Left cardiac atrium (tissue), 4 donors: ENCODE measurements around the gene C19orf53. TPM values are rescaled to one million over a fixed set of nuclear protein-coding genes. Genes with fewer than 3 reads are reported as not detected.
"Not testable (repeated sequence)": the region's sequence is repeated elsewhere in the genome, so short reads cannot be mapped to it uniquely, and the experiment has no call there.

ENCODE experiments used
- ATAC-seq, 2 donors: fragments of 200-7000 bp; cut with Tn5 transposase; one replicate each; pipeline ENCODE4 v1.9.1; 2020; ENCODE audit warnings: mild to moderate bottlenecking in 2 of 2, moderate library complexity in 2 of 2
- DNase-seq: peaks from one replicate; pipeline ENCODE4 v3.0.0-alpha.2; 2020
- intact Hi-C, 2 donors: fragments of 100-400 bp; cut with DNase I; formaldehyde crosslinking; loops; one replicate each; pipeline versions ENCODE4 v1.14.1 to v1.15.1; 2022 to 2023
- long read RNA-seq: library from polyadenylated mRNA; unstranded; transcript quantifications from one replicate; pipeline ENCODE4 v2.0.0, GENCODE V29; 2021
- total RNA-seq, 2 donors: library from RNA; stranded (reverse); fragmentation: NEBNext Ultra II Directional; extraction: Animal tissue kit (Norgen Biotek cat#: 25700); gene quantifications; one replicate each; pipeline ENCODE4 v1.2.1, GENCODE V29; 2021
- donor health status: DM: no; HTN: yes; CAD: no.
- donor health status: DM: no; HTN: yes; CAD: no; lungs with severe emphysema.
- donor health status: DM: yes; HTN: yes; CAD: no.
- donor health status: Dilated cardiomyopathy.

The C19orf53 gene
- total RNA-seq, result 10 to 100 TPM; 82.6 to 83.2 TPM
- long read RNA-seq, transcript C19orf53-202 (3 exons, 873 nt), result major isoform, 7 of 8 reads
- long read RNA-seq, partial matches to known transcripts, result 0 of 8 reads
- long read RNA-seq, other reads (novel, unspliced or antisense), result 1 of 8 reads

DNA sequence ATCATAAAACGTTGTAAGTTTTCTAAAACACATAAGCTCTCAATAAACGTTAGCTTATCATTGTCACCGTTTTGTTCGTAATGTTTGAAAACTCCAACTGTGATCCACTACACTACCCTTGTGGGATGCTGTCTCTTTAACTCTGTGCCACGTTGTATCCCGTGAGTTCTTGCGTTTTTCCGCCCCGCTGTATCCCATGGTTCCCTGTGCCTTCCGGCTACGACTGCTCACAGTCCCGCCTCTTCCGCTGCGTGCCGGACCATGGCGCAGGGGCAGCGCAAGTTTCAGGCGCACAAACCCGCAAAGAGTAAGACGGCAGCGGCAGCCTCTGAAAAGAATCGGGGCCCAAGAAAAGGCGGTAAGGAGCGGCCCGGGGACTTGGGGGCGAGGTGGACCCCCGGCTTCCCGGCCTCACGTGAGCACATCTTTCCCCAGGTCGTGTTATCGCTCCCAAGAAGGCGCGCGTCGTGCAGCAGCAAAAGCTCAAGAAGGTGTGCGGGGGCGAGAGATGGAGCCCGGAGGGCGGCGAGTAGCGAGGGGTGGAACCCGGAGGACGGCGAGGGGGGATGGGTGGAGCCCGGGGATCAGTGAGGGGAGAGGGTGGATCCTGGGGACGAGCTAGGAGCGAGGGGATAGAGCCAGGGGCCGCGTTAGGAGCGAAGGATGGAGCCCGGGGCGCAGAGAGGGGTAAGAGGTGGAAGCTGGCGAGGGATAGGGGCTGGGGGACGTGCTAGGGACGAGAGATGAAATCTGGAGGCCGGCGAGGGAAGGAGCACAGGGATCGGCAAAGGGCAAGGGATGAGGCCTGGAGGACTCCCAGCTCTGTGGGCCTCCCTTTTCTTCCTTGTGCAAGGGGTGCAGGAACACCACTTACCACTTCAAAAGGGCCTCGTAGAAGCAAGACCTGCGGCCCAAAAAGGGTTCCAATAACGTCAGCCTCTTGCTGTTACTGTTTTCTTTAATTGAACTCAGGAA, at the start of gene C19orf53:
Gene C19orf53, plus strand, starts transcription at position 240 of the 975 bp plus-strand sequence. Its CDS starts 22 bp downstream, at position 262.
- ATAC-seq, result peak; percentile 99 to 100
- intact Hi-C loops, result no loop called here
- DNase-seq, result peak; percentile 91

DNA sequence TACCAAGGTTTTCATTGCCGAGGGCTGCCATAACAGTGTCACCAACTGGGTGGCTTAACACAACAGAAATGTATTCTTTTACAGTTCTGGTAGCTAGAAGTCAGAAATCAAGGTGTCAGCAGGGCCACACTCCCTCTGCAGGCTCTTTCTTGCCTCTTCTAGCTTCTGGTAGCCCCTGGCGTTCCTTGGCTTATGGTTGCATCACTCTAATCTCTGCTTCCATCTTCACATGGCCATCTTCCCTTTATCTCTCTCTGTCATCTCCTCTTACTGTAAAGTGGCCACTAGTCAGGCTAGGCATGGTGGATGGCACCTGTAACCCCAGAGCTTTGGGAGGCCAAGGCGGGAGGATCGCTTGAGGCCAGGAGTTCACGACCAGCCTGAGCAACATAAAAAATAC, 47.9 kb upstream of the C19orf53 start:
- intact Hi-C loops, result loop anchor here in 1 of 2 donors (10.0 kb wide), 1 partner anchor 452 kb away; no protein-coding TSS in a partner anchor
- no peak for ATAC-seq
- DNase-seq, result no peak

DNA sequence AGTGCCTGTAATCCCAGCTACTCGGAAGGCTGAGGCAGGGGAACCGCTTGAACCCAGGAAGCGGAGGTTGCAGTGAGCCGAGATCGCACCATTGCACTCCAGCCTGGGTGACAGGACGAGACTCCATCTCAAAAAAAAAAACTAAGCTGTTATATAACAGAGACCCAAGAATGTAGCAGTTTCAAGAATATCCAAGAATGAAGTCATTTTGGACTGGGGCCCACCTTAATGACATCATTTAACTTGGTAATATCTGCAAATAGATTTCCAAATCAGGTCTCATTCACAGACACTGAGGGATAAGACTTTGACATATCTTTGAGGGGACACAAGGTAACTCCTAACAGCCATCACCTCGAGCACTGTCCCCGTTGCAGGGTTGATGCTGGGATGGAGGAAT, 46.5 kb upstream of the C19orf53 start:
- intact Hi-C loops, result loop anchor here in 1 of 2 donors (10.0 kb wide), 1 partner anchor 453 kb away; no protein-coding TSS in a partner anchor
- DNase-seq (no peak), ATAC-seq (no peak)

- ATAC-seq (no peak), DNase-seq (no peak)
- intact Hi-C loops, result loop anchor here in 1 of 2 donors (10.0 kb wide), 1 partner anchor 455 kb away; no protein-coding TSS in a partner anchor
These were observed 44.4 kb upstream of the C19orf53 start for GRCh38 chr19:13729859-13730258.

DNA sequence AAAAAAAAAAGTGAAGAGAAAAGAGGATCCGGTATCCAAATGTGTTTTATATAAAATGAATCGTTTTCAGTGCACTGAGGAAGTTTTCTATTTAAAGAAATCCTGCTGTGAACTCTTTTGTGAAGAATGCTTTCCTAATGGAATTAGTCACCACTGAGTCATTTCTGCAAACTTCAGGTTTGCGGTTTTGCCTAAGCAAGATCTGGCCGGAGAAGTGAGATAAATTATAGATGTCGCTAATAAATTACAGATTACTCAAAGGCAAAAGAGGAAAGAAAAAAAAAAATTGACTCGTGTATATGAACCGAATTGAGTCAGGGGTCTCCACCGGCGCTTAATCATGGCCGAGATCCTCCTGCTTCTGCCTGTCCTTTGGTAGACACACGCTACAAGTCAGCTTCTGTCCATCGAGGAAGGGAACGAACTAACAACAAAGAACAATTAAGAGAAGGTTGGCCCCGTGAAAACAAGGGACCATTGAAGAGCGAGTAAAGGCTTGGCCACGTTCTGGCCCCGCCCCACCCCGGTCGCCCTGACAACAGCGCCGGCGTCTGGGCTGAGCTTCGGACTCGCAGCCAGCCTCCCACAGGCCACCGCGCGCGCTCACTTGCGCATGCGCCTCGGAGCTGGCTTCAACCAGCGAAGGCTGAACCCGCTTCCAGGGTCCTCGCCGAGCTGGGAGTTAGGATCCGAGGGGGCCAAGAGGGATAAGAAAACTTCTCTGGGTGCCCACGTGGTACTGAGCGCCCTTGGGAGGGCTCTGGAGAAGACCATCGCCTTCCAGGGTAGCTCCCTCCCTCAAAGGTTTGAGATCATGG, 42.9 kb upstream of the C19orf53 start:
- intact Hi-C loops, result no loop called here
- DNase-seq (peak; percentile 97), ATAC-seq (peak; percentile 99 to 100)

DNA sequence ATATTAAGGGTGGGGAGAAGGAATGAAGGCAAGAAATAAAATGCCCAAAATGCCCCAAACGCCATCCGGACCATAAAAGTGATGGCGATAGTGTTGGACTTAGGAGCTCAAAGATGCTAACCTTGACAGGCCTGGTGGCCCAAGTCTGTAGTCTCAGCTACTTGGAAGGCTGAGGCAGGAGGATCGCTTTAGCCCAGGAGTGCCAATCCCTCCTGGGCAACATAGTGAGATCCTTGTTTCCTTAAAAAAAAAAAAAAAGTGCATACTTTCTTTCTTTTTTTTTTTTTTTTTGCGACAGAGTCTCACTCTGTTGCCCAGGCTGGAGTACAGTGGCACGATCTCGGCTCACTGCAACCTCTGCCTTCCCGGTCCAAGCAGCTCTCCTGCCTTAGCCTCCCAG, 41.9 kb upstream of the C19orf53 start:
- ATAC-seq (no peak), DNase-seq (no peak)
- intact Hi-C loops, result no loop called here

GRCh38 chr19:13734751-13735150, 39.5 kb upstream of the C19orf53 start:
- DNase-seq (no peak), ATAC-seq (no peak)
- intact Hi-C loops, result no loop called here

DNA sequence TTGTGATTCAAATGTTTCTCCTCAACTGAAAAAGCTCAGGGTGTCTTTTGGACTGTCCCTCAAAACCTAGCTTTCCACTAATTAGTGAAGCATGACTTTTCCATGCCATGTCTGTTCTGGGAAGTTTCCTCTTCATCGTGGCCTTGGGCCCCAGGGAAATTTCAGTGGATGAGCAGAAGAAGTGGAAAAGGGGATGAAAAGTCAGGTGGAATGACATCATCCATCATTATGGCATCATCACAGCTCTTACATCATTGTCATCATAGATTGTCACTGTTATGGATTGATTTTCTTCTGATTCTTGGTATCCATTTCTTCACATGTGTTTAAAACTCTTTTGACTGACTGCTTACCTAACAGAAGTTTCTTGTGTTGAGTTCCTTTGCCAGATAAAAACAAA, 36.2 kb upstream of the C19orf53 start:
- no peak for DNase-seq
- no peak for ATAC-seq
- intact Hi-C loops, result no loop called here

GRCh38 chr19:13741893-13742292, 32.4 kb upstream of the C19orf53 start:
- DNase-seq (no peak), ATAC-seq (no peak)
- intact Hi-C loops, result no loop called here

GRCh38 chr19:13742756-13743155, 31.5 kb upstream of the C19orf53 start:
- ATAC-seq (no peak), DNase-seq (no peak)
- intact Hi-C loops, result no loop called here

GRCh38 chr19:13744174-13744573, 30.1 kb upstream of the C19orf53 start:
- ATAC-seq, result no peak
- intact Hi-C loops, result no loop called here
- no peak for DNase-seq

GRCh38 chr19:13747098-13747453, 27.2 kb upstream of the C19orf53 start:
- intact Hi-C loops, result no loop called here
- DNase-seq, result no peak
- no peak for ATAC-seq

- intact Hi-C loops, result no loop called here
- ATAC-seq (peak in 1 of 2 donors; percentile 3), DNase-seq (no peak)
These were observed 26.0 kb upstream of the C19orf53 start for GRCh38 chr19:13748169-13748828.

- no peak for DNase-seq
- ATAC-seq, result no peak
- intact Hi-C loops, result no loop called here
These were observed 22.8 kb upstream of the C19orf53 start for GRCh38 chr19:13751436-13751835.

GRCh38 chr19:13753622-13754021, 20.6 kb upstream of the C19orf53 start:
- intact Hi-C loops, DNase-seq, ATAC-seq: not testable (repeated sequence)

DNA sequence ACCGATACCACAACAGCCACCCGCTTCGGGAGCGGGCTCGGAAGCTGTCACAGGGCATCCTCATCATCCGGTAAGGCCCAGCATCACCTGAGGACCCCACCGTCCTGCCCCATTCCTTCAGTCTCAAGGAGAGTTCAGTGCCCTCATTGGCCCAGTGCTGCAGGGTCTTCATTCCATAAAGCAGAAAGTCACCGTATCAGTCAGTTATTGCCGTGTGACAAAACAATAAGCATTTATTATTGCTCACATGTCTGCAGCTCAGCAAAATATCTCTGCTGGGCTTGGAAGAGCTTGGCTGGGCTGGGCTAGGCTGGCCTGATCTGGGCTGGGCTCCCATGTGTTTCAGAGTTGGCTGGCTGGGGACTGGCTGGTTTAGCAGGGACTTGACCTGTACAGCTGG, 18.0 kb upstream of the C19orf53 start:
- no peak for DNase-seq

DNA sequence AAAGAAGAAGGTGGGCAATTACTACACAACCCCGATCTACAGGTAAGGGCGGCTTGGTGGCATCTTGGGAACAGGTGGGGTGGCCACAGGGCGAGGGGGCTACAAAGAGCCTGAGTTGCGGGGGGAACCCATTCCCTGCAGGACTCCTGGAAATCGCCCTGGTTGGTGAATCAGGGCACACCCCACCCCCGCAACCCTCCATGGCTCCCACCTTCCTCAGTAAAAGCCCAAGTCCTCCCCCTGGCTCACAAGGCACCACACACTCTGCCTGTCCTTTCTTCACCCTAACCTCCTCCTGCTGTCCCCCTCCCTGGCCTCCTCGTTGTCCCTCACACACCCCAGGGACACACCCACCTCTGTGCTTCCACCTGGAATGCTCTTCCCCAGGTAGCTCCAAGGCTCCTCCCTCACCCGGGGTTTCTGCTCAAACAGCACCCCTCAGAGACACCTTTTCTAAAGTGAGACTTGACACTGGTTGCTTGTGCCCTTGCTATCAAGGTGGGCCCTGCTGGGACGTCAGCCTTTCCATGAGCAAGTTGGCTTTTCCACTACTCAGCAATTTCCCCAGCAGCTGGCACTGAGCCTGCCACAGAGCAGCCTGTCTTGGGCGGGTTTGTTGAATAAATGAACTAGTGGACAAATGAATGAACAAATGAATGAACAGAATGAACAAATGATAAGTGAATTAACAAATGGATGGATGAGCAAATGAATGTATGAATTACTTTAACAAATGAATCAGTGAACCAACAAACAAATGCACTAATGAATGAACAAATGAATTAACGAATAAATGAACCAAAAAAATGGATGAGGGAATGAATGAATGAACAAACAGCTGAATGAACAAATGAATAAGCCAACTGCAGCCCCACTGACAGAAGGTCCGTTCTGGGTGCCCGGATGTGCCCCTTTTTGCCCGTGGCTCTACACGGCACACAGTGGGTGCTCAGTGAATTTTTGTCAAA, 16.2 kb upstream of the C19orf53 start:
- DNase-seq (no peak), ATAC-seq (no peak)
- intact Hi-C loops, result no loop called here

More for the DNA sequence above, 18.0 kb upstream of the C19orf53 start:
- intact Hi-C loops, result no loop called here
- ATAC-seq, result no peak

GRCh38 chr19:13758795-13759194, 15.5 kb upstream of the C19orf53 start:
- ATAC-seq, result no peak
- DNase-seq, result no peak
- intact Hi-C loops, result no loop called here
